ENCODE data around the gene CIZ1.

The CIZ1 gene

GRCh38 chr9:128152133-128153059 is 39.0 kb downstream of the CIZ1 start:
- no peak for TF ChIP-seq CTCF (IDR thresholded peaks at IDR 0.05; ENCODE audit: low read depth, low read length, missing control alignments)
- no peak overlapping the region for H3K4me3 ChIP-seq (ENCODE audit: low read depth, low read length)
- no peak for DNase-seq (ENCODE audit: low read depth)

- DNase-seq (ENCODE audit: low read depth), result no peak
- TF ChIP-seq CTCF (IDR thresholded peaks at IDR 0.05; ENCODE audit: low read depth, low read length, missing control alignments), result no peak
- H3K4me3 ChIP-seq (ENCODE audit: low read depth, low read length), result no peak overlapping the region
Measured at GRCh38 chr9:128151309-128152132, 39.9 kb downstream of the CIZ1 start.

GRCh38 chr9:128150594-128151308 is 40.6 kb downstream of the CIZ1 start:
- peak; percentile 56 for TF ChIP-seq CTCF (IDR thresholded peaks at IDR 0.05; ENCODE audit: low read depth, low read length, missing control alignments)
- no peak for DNase-seq (ENCODE audit: low read depth)
- H3K4me3 ChIP-seq (ENCODE audit: low read depth, low read length), result no peak overlapping the region

- DNase-seq (ENCODE audit: low read depth), result no peak
- no peak overlapping the region for H3K4me3 ChIP-seq (ENCODE audit: low read depth, low read length)
- no peak for TF ChIP-seq CTCF (IDR thresholded peaks at IDR 0.05; ENCODE audit: low read depth, low read length, missing control alignments)
Measured at GRCh38 chr9:128149951-128150593, 41.3 kb downstream of the CIZ1 start.

- no peak for DNase-seq (ENCODE audit: low read depth)
- TF ChIP-seq CTCF (IDR thresholded peaks at IDR 0.05; ENCODE audit: low read depth, low read length, missing control alignments), result no peak
- H3K4me3 ChIP-seq (ENCODE audit: low read depth, low read length), result no peak within 1 kb of the TSS
Measured at GRCh38 chr9:128149001-128149701, 42.2 kb downstream of the CIZ1 start, which contains the start of gene LCN2. LCN2 (plus strand) TSS chr9:128149453; CDS start chr9:128149526, 73 bp downstream.
